Measurements from ENCODE around the gene CYP4F22.
"Not testable (repeated sequence)": the region's sequence is repeated elsewhere in the genome, so short reads cannot be mapped to it uniquely, and the experiment has no call there.

CYP4F22 gene

GRCh38 chr19:15519433-15519976, 11.2 kb downstream of the CYP4F22 start:
- Histone ChIP-seq H3K27ac (ENCODE audit: low read depth, low read length) (no peak overlapping the region), H3K36me3 (ENCODE audit: control insufficient read depth, insufficient read depth, low read length) (no peaks in the 10 kb centered on the region), H3K27me3 (ENCODE audit: control insufficient read depth, insufficient read depth, low read length) (no peaks in the 10 kb centered on the region; the same call in 1 of the 2 replicates), H3K9me3 (ENCODE audit: control insufficient read depth, insufficient read depth, low read depth, low read length) (peaks cover 13% of the 10 kb centered on the region), H3K4me1 (ENCODE audit: control insufficient read depth, insufficient read depth, low read length) (no peaks in the 10 kb centered on the region), H3K4me3 (ENCODE audit: low read depth, low read length) (no peak overlapping the region), H3K9ac (ENCODE audit: low read length) (no peak overlapping the region)

GRCh38 chr19:15524781-15525180, 16.5 kb downstream of the CYP4F22 start:
- Histone ChIP-seq H3K4me3 (ENCODE audit: low read depth, low read length) (no peak overlapping the region), H3K36me3 (ENCODE audit: control insufficient read depth, insufficient read depth, low read length) (no peaks in the 10 kb centered on the region), H3K9me3 (ENCODE audit: control insufficient read depth, insufficient read depth, low read depth, low read length) (no peaks in the 10 kb centered on the region), H3K4me1 (ENCODE audit: control insufficient read depth, insufficient read depth, low read length) (no peaks in the 10 kb centered on the region), H3K9ac (ENCODE audit: low read length) (no peak overlapping the region), H3K27me3 (ENCODE audit: control insufficient read depth, insufficient read depth, low read length) (peaks cover 6% of the 10 kb centered on the region), H3K27ac (ENCODE audit: low read depth, low read length) (no peak overlapping the region)

GRCh38 chr19:15525291-15525690, 17.0 kb downstream of the CYP4F22 start:
- peaks cover 6% of the 10 kb centered on the region for H3K27me3 ChIP-seq (ENCODE audit: control insufficient read depth, insufficient read depth, low read length)
- H3K9me3 ChIP-seq (ENCODE audit: control insufficient read depth, insufficient read depth, low read depth, low read length): peaks cover 3% of the 10 kb centered on the region; the same call in 1 of the 2 replicates

GRCh38 chr19:15526408-15526807, 18.1 kb downstream of the CYP4F22 start:
- no peaks in the 10 kb centered on the region for H3K36me3 ChIP-seq (ENCODE audit: control insufficient read depth, insufficient read depth, low read length)
- no peak overlapping the region for H3K4me3 ChIP-seq (ENCODE audit: low read depth, low read length)
- no peak overlapping the region for H3K27ac ChIP-seq (ENCODE audit: low read depth, low read length)
- peaks cover 3% of the 10 kb centered on the region; the same call in 1 of the 2 replicates for H3K9me3 ChIP-seq (ENCODE audit: control insufficient read depth, insufficient read depth, low read depth, low read length)
- no peak overlapping the region for H3K9ac ChIP-seq (ENCODE audit: low read length)
- no peaks in the 10 kb centered on the region for H3K4me1 ChIP-seq (ENCODE audit: control insufficient read depth, insufficient read depth, low read length)
- H3K27me3 ChIP-seq (ENCODE audit: control insufficient read depth, insufficient read depth, low read length): peaks cover 6% of the 10 kb centered on the region

More at GRCh38 chr19:15525291-15525690, 17.0 kb downstream of the CYP4F22 start:
- Histone ChIP-seq H3K36me3 (ENCODE audit: control insufficient read depth, insufficient read depth, low read length) (no peaks in the 10 kb centered on the region), H3K4me1 (ENCODE audit: control insufficient read depth, insufficient read depth, low read length) (no peaks in the 10 kb centered on the region), H3K9ac (ENCODE audit: low read length) (no peak overlapping the region), H3K4me3 (ENCODE audit: low read depth, low read length) (no peak overlapping the region), H3K27ac (ENCODE audit: low read depth, low read length) (no peak overlapping the region)

- Histone ChIP-seq H3K27me3 (ENCODE audit: control insufficient read depth, insufficient read depth, low read length) (peaks cover 6% of the 10 kb centered on the region), H3K27ac (ENCODE audit: low read depth, low read length) (no peak overlapping the region), H3K9me3 (ENCODE audit: control insufficient read depth, insufficient read depth, low read depth, low read length) (peaks cover 3% of the 10 kb centered on the region; the same call in 1 of the 2 replicates), H3K36me3 (ENCODE audit: control insufficient read depth, insufficient read depth, low read length) (no peaks in the 10 kb centered on the region), H3K9ac (ENCODE audit: low read length) (no peak overlapping the region), H3K4me1 (ENCODE audit: control insufficient read depth, insufficient read depth, low read length) (no peaks in the 10 kb centered on the region), H3K4me3 (ENCODE audit: low read depth, low read length) (no peak overlapping the region)
Measured at GRCh38 chr19:15527705-15528104, 19.4 kb downstream of the CYP4F22 start.

GRCh38 chr19:15529774-15530372, 21.5 kb downstream of the CYP4F22 start:
- H3K36me3 ChIP-seq (ENCODE audit: control insufficient read depth, insufficient read depth, low read length): no peaks in the 10 kb centered on the region
- no peak overlapping the region for H3K27ac ChIP-seq (ENCODE audit: low read depth, low read length)
- H3K9ac ChIP-seq (ENCODE audit: low read length): no peak overlapping the region
- H3K9me3 ChIP-seq (ENCODE audit: control insufficient read depth, insufficient read depth, low read depth, low read length): peaks cover 3% of the 10 kb centered on the region; the same call in 1 of the 2 replicates
- H3K4me1 ChIP-seq (ENCODE audit: control insufficient read depth, insufficient read depth, low read length): no peaks in the 10 kb centered on the region
- no peak overlapping the region for H3K4me3 ChIP-seq (ENCODE audit: low read depth, low read length)
- H3K27me3 ChIP-seq (ENCODE audit: control insufficient read depth, insufficient read depth, low read length): peaks cover 3% of the 10 kb centered on the region

GRCh38 chr19:15532779-15533521, 24.6 kb downstream of the CYP4F22 start:
- no peak overlapping the region for H3K4me3 ChIP-seq (ENCODE audit: low read depth, low read length)
- no peaks in the 10 kb centered on the region for H3K36me3 ChIP-seq (ENCODE audit: control insufficient read depth, insufficient read depth, low read length)
- H3K27ac ChIP-seq (ENCODE audit: low read depth, low read length): no peak overlapping the region
- H3K9me3 ChIP-seq (ENCODE audit: control insufficient read depth, insufficient read depth, low read depth, low read length): peaks cover 3% of the 10 kb centered on the region; the same call in 1 of the 2 replicates
- H3K27me3 ChIP-seq (ENCODE audit: control insufficient read depth, insufficient read depth, low read length): peaks cover 7% of the 10 kb centered on the region; the same call in 1 of the 2 replicates
- no peak overlapping the region for H3K9ac ChIP-seq (ENCODE audit: low read length)
- no peaks in the 10 kb centered on the region for H3K4me1 ChIP-seq (ENCODE audit: control insufficient read depth, insufficient read depth, low read length)

- not testable (repeated sequence) for H3K36me3 ChIP-seq (ENCODE audit: control insufficient read depth, insufficient read depth, low read length); H3K9me3 ChIP-seq (ENCODE audit: control insufficient read depth, insufficient read depth, low read depth, low read length); H3K4me3 ChIP-seq (ENCODE audit: low read depth, low read length); H3K27ac ChIP-seq (ENCODE audit: low read depth, low read length); H3K27me3 ChIP-seq (ENCODE audit: control insufficient read depth, insufficient read depth, low read length); H3K4me1 ChIP-seq (ENCODE audit: control insufficient read depth, insufficient read depth, low read length); H3K9ac ChIP-seq (ENCODE audit: low read length)
Measured at GRCh38 chr19:15533522-15533830, 25.2 kb downstream of the CYP4F22 start.

- Histone ChIP-seq H3K27me3 (ENCODE audit: control insufficient read depth, insufficient read depth, low read length) (peaks cover 7% of the 10 kb centered on the region; the same call in 1 of the 2 replicates), H3K4me1 (ENCODE audit: control insufficient read depth, insufficient read depth, low read length) (no peaks in the 10 kb centered on the region), H3K9me3 (ENCODE audit: control insufficient read depth, insufficient read depth, low read depth, low read length) (peaks cover 1% of the 10 kb centered on the region; the same call in 1 of the 2 replicates), H3K27ac (ENCODE audit: low read depth, low read length) (no peak overlapping the region), H3K9ac (ENCODE audit: low read length) (no peak overlapping the region), H3K4me3 (ENCODE audit: low read depth, low read length) (no peak overlapping the region), H3K36me3 (ENCODE audit: control insufficient read depth, insufficient read depth, low read length) (no peaks in the 10 kb centered on the region)
Measured at GRCh38 chr19:15534957-15535864, 26.9 kb downstream of the CYP4F22 start.

GRCh38 chr19:15536350-15536749, 28.0 kb downstream of the CYP4F22 start:
- H3K36me3 ChIP-seq (ENCODE audit: control insufficient read depth, insufficient read depth, low read length): no peaks in the 10 kb centered on the region
- no peak overlapping the region for H3K9ac ChIP-seq (ENCODE audit: low read length)
- no peak overlapping the region for H3K4me3 ChIP-seq (ENCODE audit: low read depth, low read length)
- no peak overlapping the region for H3K27ac ChIP-seq (ENCODE audit: low read depth, low read length)
- H3K27me3 ChIP-seq (ENCODE audit: control insufficient read depth, insufficient read depth, low read length): peaks cover 7% of the 10 kb centered on the region; the same call in 1 of the 2 replicates
- no peaks in the 10 kb centered on the region for H3K4me1 ChIP-seq (ENCODE audit: control insufficient read depth, insufficient read depth, low read length)
- no peaks in the 10 kb centered on the region for H3K9me3 ChIP-seq (ENCODE audit: control insufficient read depth, insufficient read depth, low read depth, low read length)
